Sigmoid colon (tissue), 7 donors: ENCODE results near the gene PCK1. TPM values are rescaled to one million over a fixed set of nuclear protein-coding genes. Genes with fewer than 3 reads are reported as not detected.

Experiments
- DNase-seq: peaks from one replicate; pipeline ENCODE4 v3.0.0-alpha.2; 2019
- H3K27ac ChIP-seq, 4 donors: fragments of 200-600 bp; sonication (generic); one replicate each; pipeline ENCODE4 v1.5.1; 2016 to 2019; ENCODE audit warnings: mild to moderate bottlenecking in 1 of 4
- H3K27me3 ChIP-seq, 3 donors: fragments of 200-600 bp; sonication (generic); one replicate each; pipeline ENCODE4 v1.5.1; 2019; ENCODE audit warnings: mild to moderate bottlenecking in 1 of 3
- H3K36me3 ChIP-seq, 4 donors: fragments of 200-600 bp; sonication (generic); one replicate each; pipeline ENCODE4 v1.5.1; 2016 to 2019
- H3K4me1 ChIP-seq, 4 donors: fragments of 200-600 bp; sonication (generic); one replicate each; pipeline ENCODE4 v1.5.1; 2017 to 2019
- H3K4me3 ChIP-seq, 4 donors: fragments of 200-600 bp; sonication (generic); one replicate each; pipeline ENCODE4 v1.5.1; 2017 to 2019; ENCODE audit warnings: mild to moderate bottlenecking in 2 of 4, moderate library complexity in 1 of 4
- H3K9me3 ChIP-seq, 4 donors: fragments of 200-600 bp in 3 of 4; sonication (generic) in 3 of 4; one replicate each; pipeline versions ENCODE4 v1.5.1 to v1.6.1; 2013 to 2019
- CTCF ChIP-seq, 4 experiments: fragments of 450-650 bp in 3 of 4; fragments of 200-600 bp in 1 of 4; IDR thresholded peaks; one replicate each; pipeline ENCODE4 v1.5.1; 2016 to 2019; ENCODE audit warnings: antibody characterized with exemption in 4 of 4, mild to moderate bottlenecking in 3 of 4, moderate library complexity in 2 of 4
- EP300 ChIP-seq, 4 donors: sonication (generic); formaldehyde crosslinking; IDR thresholded peaks; one replicate each; pipeline ENCODE4 v1.6.1; 2017; ENCODE audit warnings: antibody characterized with exemption in 4 of 4
- POLR2A ChIP-seq, 2 donors: fragments of 450-650 bp; IDR thresholded peaks; one replicate each; pipeline ENCODE4 v1.6.1; 2016; ENCODE audit warnings: antibody characterized with exemption in 2 of 2, mild to moderate bottlenecking in 2 of 2, moderate library complexity in 2 of 2
- POLR2AphosphoS5 ChIP-seq, 4 donors: sonication (generic); formaldehyde crosslinking; IDR thresholded peaks; one replicate each; pipeline ENCODE4 v1.6.1; 2017; ENCODE audit warnings: antibody characterized with exemption in 4 of 4
- WGBS, 2 donors: extraction: QIAGEN DNeasy Blood & Tissue Kit; methylation state at CpG; one replicate each; pipeline ENCODE4 v1.1.7; 2013; 5-methylcytosine and 5-hydroxymethylcytosine counted together
- intact Hi-C: fragments of 100-400 bp; cut with DNase I; formaldehyde crosslinking; loops from one replicate; pipeline ENCODE4 v1.15.1; 2023
- polyA plus RNA-seq, 3 donors: library from polyadenylated mRNA; stranded (reverse); fragments of 200-250 nt; gene quantifications; one replicate each; pipeline ENCODE4 v1.2.3, GENCODE V29; 2013
- total RNA-seq, 4 donors: library from RNA; depleted of rRNA; stranded (reverse); fragments of >200 nt; gene quantifications; one replicate each; pipeline ENCODE4 v1.1.0, GENCODE V29; 2016
- donor health status: healthy with polysubstance abuse.
- donor health status: Bipolar disorder and iron deficiency.
- donor health status: healthy.

The PCK1 gene
- total and polyA plus RNA-seq, 7 donors, result 0.33 to 334 (median 7.5) TPM

GRCh38 chr20:57570920-57571319 is 10.0 kb downstream of the PCK1 start:
- Histone ChIP-seq H3K27me3 (peaks cover 0 to 4% (median 0%) of the 10 kb centered on the region in 3 donors), H3K36me3 (no peaks in the 10 kb centered on the region), H3K4me3 (no peak overlapping the region), H3K4me1 (no peaks in the 10 kb centered on the region), H3K9me3 (no peaks in the 10 kb centered on the region), H3K27ac (no peak overlapping the region)
- no peak for DNase-seq
- TF ChIP-seq EP300 (IDR thresholded peaks at IDR 0.05), result no peak
- TF ChIP-seq CTCF (IDR thresholded peaks at IDR 0.05), result no peak
- TF ChIP-seq POLR2A (IDR thresholded peaks at IDR 0.05), result no peak
- no peak for TF ChIP-seq POLR2AphosphoS5 (IDR thresholded peaks at IDR 0.05)
- intact Hi-C loops, result no loop called here
- WGBS, 2 donors, result 76 to 79% methylated on average over 8 of the region's 8 CpGs

- no peak for TF ChIP-seq EP300 (IDR thresholded peaks at IDR 0.05)
- TF ChIP-seq CTCF (IDR thresholded peaks at IDR 0.05), result no peak
- no peak for TF ChIP-seq POLR2AphosphoS5 (IDR thresholded peaks at IDR 0.05)
- no peak for TF ChIP-seq POLR2A (IDR thresholded peaks at IDR 0.05)
- H3K36me3 ChIP-seq, result no peaks in the 10 kb centered on the region
- H3K27ac ChIP-seq, result no peak overlapping the region
- intact Hi-C loops, result no loop called here
- no peak for DNase-seq
- no peaks in the 10 kb centered on the region for H3K4me1 ChIP-seq
- 59 to 78% methylated on average over 3 of the region's 3 CpGs for WGBS, 2 donors
- H3K9me3 ChIP-seq, result no peaks in the 10 kb centered on the region
- H3K27me3 ChIP-seq, result peaks cover 0 to 4% (median 0%) of the 10 kb centered on the region in 3 donors
- no peak overlapping the region for H3K4me3 ChIP-seq
These were observed 11.0 kb downstream of the PCK1 start for GRCh38 chr20:57571782-57572416.

- peaks cover 0 to 2% (median 0%) of the 10 kb centered on the region in 3 donors for H3K27me3 ChIP-seq
- no peaks in the 10 kb centered on the region for H3K36me3 ChIP-seq
- intact Hi-C loops, result no loop called here
- TF ChIP-seq POLR2AphosphoS5 (IDR thresholded peaks at IDR 0.05) (no peak), EP300 (IDR thresholded peaks at IDR 0.05) (no peak)
- no peaks in the 10 kb centered on the region for H3K4me1 ChIP-seq
- DNase-seq, result no peak
- WGBS, 2 donors, result 68 to 88% methylated on average over 12 of the region's 12 CpGs
- no peaks in the 10 kb centered on the region for H3K9me3 ChIP-seq
- no peak overlapping the region for H3K4me3 ChIP-seq
- H3K27ac ChIP-seq, result no peak overlapping the region
These were observed 12.3 kb downstream of the PCK1 start for GRCh38 chr20:57573242-57573641.

GRCh38 chr20:57573894-57574293 is 13.0 kb downstream of the PCK1 start:
- Histone ChIP-seq H3K4me1 (no peaks in the 10 kb centered on the region), H3K27me3 (no peaks in the 10 kb centered on the region), H3K9me3 (no peaks in the 10 kb centered on the region), H3K36me3 (no peaks in the 10 kb centered on the region), H3K27ac (no peak overlapping the region), H3K4me3 (no peak overlapping the region)
- intact Hi-C loops, result no loop called here
- DNase-seq, result no peak
- TF ChIP-seq POLR2AphosphoS5 (IDR thresholded peaks at IDR 0.05) (no peak), CTCF (IDR thresholded peaks at IDR 0.05) (no peak), EP300 (IDR thresholded peaks at IDR 0.05) (no peak), POLR2A (IDR thresholded peaks at IDR 0.05) (no peak)
- WGBS, 2 donors, result 62 to 91% methylated on average over 5 of the region's 5 CpGs

- H3K27me3 ChIP-seq, result no peaks in the 10 kb centered on the region
- DNase-seq, result no peak
- no peaks in the 10 kb centered on the region for H3K9me3 ChIP-seq
- peaks cover 0 to 6% (median 5%) of the 10 kb centered on the region in 4 donors for H3K4me1 ChIP-seq
- no peak overlapping the region for H3K4me3 ChIP-seq
- no peak for TF ChIP-seq EP300 (IDR thresholded peaks at IDR 0.05)
- no peak for TF ChIP-seq CTCF (IDR thresholded peaks at IDR 0.05)
- TF ChIP-seq POLR2AphosphoS5 (IDR thresholded peaks at IDR 0.05), result no peak
- TF ChIP-seq POLR2A (IDR thresholded peaks at IDR 0.05), result no peak
- intact Hi-C loops, result no loop called here
- no peaks in the 10 kb centered on the region for H3K36me3 ChIP-seq
- no peak overlapping the region for H3K27ac ChIP-seq
These were observed 14.0 kb downstream of the PCK1 start for GRCh38 chr20:57574954-57575353.
